ENCODE data around the gene RBPJ. TPM values are rescaled to one million over a fixed set of nuclear protein-coding genes. Genes with fewer than 3 reads are reported as not detected.

RBPJ gene
- total and polyA plus RNA-seq, 2 of the 8 experiments (the other 6 are each of a cell fraction or from before 2014, with no cell fraction given): 65.5 to 217 TPM

DNA sequence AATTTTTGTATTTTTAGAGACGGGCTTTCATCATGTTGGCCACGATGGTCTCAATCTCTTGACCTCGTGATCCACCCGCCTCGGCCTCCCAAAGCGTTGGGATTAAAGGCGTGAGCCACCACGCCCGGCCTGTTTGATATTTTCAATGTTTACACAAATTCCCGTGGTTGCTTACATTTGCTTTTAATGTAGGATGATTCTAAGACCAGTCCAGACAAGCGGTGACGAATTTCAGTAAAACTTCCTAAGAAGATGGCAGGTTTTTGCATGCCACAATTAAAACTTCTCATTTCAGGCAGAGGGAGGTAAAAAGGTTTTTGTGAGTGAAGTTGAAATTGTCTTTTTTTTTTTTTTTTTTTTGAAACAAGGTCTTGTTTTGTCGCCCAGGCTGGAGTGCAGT lies 41.4 kb upstream of the RBPJ start (continued):
- TF ChIP-seq, protein P1, sequence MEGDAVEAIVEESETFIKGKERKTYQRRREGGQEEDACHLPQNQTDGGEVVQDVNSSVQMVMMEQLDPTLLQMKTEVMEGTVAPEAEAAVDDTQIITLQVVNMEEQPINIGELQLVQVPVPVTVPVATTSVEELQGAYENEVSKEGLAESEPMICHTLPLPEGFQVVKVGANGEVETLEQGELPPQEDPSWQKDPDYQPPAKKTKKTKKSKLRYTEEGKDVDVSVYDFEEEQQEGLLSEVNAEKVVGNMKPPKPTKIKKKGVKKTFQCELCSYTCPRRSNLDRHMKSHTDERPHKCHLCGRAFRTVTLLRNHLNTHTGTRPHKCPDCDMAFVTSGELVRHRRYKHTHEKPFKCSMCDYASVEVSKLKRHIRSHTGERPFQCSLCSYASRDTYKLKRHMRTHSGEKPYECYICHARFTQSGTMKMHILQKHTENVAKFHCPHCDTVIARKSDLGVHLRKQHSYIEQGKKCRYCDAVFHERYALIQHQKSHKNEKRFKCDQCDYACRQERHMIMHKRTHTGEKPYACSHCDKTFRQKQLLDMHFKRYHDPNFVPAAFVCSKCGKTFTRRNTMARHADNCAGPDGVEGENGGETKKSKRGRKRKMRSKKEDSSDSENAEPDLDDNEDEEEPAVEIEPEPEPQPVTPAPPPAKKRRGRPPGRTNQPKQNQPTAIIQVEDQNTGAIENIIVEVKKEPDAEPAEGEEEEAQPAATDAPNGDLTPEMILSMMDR (IDR thresholded peaks at IDR 0.05; ENCODE audit: control extremely low read depth in 1 of 3, insufficient read depth in 1 of 3, low read depth in 1 of 3, low read length in 3 of 3): no peak
- TF ChIP-seq GABPA (IDR thresholded peaks at IDR 0.05; ENCODE audit: borderline replicate concordance, insufficient read depth, low read length): no peak

Measured in H1 (cell line).